ENCODE results near the gene BMPR1A. TPM values are rescaled to one million over a fixed set of nuclear protein-coding genes. Genes with fewer than 3 reads are reported as not detected.

Gene BMPR1A
- total and polyA plus RNA-seq, 9 of the 15 experiments (the other 6 are each of a cell fraction or from before 2014, with no cell fraction given), result 1.6 to 17.5 (median 9.1) TPM

DNA sequence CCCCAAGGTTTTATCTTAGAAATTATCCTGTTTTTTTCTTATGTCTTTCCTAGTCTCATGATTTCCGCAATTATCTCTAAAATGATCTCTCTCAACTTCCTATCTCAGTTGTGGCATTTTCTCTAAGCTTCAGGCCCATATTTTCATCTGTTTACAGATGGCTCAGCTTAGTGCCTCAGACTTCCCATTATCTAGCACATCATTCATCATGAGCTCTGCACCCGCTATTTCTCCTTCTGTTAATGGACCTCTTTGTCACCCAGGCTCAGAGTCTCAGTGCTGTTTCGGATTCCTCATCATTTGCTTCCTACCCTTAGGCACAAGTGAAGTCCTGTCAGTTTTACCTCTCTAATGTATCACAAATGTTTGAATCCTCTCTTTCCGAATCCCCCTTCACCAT is 84.1 kb downstream of the BMPR1A start:
- intact Hi-C loops (cut with micrococcal nuclease) (no loop called here), in situ Hi-C loops (cut with MboI) (no loop called here)
- POLR2A ChIA-PET, result no interaction called here
- no peak for TF ChIP-seq HBP1 (CRISPR knock-in tag; IDR thresholded peaks at IDR 0.05)
- TF ChIP-seq, protein P1, sequence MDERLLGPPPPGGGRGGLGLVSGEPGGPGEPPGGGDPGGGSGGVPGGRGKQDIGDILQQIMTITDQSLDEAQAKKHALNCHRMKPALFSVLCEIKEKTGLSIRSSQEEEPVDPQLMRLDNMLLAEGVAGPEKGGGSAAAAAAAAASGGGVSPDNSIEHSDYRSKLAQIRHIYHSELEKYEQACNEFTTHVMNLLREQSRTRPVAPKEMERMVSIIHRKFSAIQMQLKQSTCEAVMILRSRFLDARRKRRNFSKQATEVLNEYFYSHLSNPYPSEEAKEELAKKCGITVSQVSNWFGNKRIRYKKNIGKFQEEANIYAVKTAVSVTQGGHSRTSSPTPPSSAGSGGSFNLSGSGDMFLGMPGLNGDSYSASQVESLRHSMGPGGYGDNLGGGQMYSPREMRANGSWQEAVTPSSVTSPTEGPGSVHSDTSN (CRISPR knock-in tag; IDR thresholded peaks at IDR 0.05; ENCODE audit: low read depth), result no peak
- TF ChIP-seq, protein P1 (tag; conservative IDR thresholded peaks at IDR 0.05; ENCODE audit: low read depth), result peak; percentile 31; the same call in 1 of the 2 replicates
- TF ChIP-seq MEIS2 (IDR thresholded peaks at IDR 0.05; ENCODE audit: partially characterized antibody), result peak; percentile 45
- no peak for TF ChIP-seq BRF1 (IDR thresholded peaks at IDR 0.05; ENCODE audit: borderline replicate concordance, extremely low read depth, insufficient read length)
- Histone ChIP-seq H3K36me3 (ENCODE audit: control insufficient read depth, insufficient read depth, low read length) (peaks cover 18% of the 10 kb centered on the region; the same call in 2 of the 3 replicates), H3K27me3 (ENCODE audit: control insufficient read depth in 2 of 2, insufficient read depth in 2 of 2, low read length in 2 of 2) (no peaks in the 10 kb centered on the region), H3K4me3 (no peak overlapping the region), H3K27ac (ENCODE audit: extremely low read depth, low read depth, low read length) (no peak overlapping the region), H3K79me2 (ENCODE audit: control insufficient read depth, insufficient read depth, low read length) (no peaks in the 10 kb centered on the region; the same call in 1 of the 3 replicates), H3K9me3 (replicated peaks; ENCODE audit: control insufficient read depth, insufficient read depth, low read depth, low read length) (no peaks in the 10 kb centered on the region), H2AFZ (ENCODE audit: low read depth, low read length) (no peak overlapping the region), H3K9me1 (ENCODE audit: control insufficient read depth, insufficient read depth, low read length) (no peaks in the 10 kb centered on the region), H3K4me2 (ENCODE audit: insufficient read depth, low read length) (no peak overlapping the region), H3K4me1 (replicated peaks in 1 of 2; ENCODE audit: control insufficient read depth in 2 of 2, insufficient read depth in 2 of 2, low read length in 2 of 2) (no peaks in the 10 kb centered on the region; a peak in 1 of 5 replicates), H4K20me1 (replicated peaks; ENCODE audit: control insufficient read depth, insufficient read depth, low read length) (no peaks in the 10 kb centered on the region), H3K9ac (ENCODE audit: insufficient read depth in 1 of 2, low read depth in 2 of 2, low read length in 2 of 2) (no peak overlapping the region)
- WGBS (ENCODE audit: insufficient coverage, low coverage, missing lambda C conversion rate), result 53% methylated on average over 4 of the region's 4 CpGs
- CTCF ChIA-PET (ENCODE audit: low intra/inter-chr PET ratio), result no interaction called here
- BruUV-seq (replicated peaks), result no TSS peak
- DNase-seq (ENCODE audit: extremely low read depth in 1 of 4, low spot score in 3 of 4) (no peak), FAIRE-seq (no peak), ATAC-seq (no peak)

Measured in K562 (cell line).